Activated CD4-positive, alpha-beta T cell treated with anti-CD3 and anti-CD28 coated beads for 4 hours (primary cell): ENCODE data around the gene SCAPER.
"Not testable (repeated sequence)": the region's sequence is repeated elsewhere in the genome, so short reads cannot be mapped to it uniquely, and the experiment has no call there.

Source experiments
- DNase-seq, 2 donors: peaks; one replicate each; pipeline ENCODE4 v3.0.0-alpha.2; 2020

The SCAPER gene

DNA sequence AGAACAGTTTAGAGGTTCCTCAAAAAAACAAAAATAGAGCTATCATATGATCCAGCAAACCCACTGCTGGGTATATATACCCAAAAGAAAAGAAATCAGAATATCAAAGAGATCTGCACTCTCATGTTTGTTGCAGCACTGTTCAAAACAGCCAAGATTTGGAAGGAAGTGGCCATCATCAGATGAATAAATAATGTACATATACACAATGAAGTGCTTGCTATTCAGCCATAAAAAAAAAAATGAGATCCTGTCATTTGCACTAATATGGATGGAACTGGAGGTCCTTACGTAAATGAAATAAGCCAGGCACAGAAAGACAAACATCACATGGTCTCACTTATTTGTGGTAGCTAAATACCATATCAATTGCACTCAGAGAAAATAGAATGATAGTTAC lies 58.4 kb downstream of the SCAPER start:
- DNase-seq, result no peak

DNA sequence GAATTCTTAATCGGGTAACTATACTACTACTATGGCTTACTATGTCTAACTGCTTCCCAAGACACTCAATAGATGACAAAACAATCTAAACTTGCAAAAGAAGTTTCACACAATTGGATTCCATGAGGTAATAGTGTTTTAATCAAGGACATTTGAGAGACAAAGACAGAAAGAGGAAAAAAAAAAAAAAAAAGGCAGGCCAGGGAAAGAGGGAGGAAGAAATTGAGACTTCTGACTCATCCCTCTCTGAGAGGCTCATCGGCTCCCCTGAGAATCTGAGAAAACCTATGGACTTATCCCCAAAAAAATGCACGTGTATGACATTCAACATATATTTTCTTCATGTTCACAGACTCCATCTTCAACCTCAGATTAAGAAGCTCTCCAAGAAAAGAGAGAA lies 61.0 kb downstream of the SCAPER start:
- no peak for DNase-seq

DNA sequence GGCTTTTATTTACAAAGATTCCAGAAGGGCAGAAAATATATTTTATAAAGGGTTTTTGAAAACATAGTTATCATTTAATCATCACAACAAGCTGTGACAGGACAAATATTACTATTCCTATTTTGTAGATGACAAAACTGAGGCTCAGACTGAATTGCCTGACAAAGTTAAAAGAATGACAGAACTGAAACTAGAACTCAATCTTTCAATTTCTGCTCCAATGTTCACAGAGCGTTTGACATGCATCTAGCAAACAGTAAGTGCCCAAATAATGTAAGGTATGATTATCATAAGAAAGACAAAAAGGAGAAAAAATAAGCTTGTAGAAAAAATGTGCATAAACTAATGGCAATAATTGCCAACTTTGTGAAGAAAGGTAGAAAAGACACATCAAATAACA lies 61.9 kb downstream of the SCAPER start:
- no peak for DNase-seq

DNA sequence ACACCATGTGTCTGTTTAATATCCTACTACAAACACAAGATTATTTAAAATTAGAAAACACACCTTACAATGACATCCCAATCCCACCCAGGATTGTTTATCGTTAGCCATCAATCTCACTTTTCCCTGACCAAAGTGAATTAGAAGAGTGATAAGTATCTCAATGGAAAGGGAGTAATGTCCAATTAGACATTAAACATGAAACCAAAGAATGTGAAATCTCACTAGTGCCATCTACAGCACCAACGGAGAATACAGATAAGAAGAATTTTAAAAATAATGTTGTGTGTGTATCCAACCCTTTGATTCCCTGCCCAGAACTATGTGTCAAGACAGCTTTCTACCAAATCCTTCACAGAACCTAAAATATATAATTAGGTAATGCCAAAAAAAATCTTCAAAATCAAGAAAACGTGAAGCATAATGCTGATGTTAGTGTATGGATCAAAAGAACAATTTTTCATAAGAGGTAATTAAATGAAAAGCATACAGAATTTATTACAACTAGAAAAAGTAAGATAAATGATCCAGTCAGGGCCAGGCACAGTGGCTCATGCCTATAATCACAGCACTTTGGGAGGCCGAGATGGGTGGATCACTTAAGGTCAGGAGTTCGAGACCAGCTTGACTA lies 64.2 kb downstream of the SCAPER start:
- DNase-seq, result no peak

DNA sequence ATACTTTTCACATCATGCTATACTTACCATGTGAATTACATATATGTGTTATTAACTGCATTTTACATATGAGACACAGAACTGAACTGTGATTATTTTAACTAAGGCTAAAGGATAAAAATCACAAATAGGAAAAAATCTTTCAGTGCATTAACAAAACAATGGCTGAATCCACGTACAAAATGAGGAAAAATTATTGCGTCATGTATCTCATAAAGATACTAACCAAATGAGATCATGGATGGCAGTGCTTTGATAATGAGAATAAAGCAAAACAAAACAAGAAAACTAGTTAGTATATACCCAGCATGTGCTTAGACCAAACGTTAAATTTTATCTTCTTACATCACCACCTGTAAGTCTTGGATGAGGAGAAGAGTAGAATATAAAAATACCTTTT lies 66.0 kb downstream of the SCAPER start:
- DNase-seq, result no peak

DNA sequence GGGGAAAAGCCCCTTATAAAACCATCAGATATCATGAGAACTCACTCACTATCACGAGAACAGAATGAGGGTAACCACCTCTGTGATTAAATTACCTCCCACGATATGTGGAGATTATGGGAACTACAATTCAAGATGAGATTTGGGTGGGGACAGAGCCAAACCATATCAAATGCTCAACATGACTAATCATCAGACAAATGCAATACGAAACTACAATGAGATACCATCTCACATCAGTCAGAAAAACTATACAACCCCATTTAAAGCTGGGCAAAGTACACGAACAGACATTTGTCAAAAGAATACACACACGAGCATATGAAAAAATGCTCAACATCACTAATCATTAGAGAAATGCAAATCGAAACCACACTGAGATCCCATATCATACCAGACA lies 67.7 kb downstream of the SCAPER start:
- DNase-seq, result no peak

DNA sequence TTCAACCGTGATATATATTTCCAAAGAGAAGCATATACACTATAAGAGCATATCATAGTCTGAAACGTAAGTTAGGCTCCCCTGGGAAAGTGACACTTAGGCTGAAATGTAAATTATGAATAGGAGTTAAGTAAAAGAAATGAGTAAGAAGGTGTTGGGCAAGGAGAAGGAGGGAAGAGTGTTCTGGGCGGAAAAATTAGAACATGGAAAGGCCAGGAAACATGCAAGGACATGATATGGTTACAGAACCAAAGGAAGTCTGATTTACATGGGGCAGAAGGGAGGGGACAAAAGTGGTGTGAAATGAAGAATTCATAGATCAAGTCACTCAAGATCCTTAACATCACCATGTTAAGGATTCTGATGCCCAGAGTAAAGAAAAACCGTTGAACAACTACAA lies 75.2 kb downstream of the SCAPER start:
- DNase-seq, result no peak

DNA sequence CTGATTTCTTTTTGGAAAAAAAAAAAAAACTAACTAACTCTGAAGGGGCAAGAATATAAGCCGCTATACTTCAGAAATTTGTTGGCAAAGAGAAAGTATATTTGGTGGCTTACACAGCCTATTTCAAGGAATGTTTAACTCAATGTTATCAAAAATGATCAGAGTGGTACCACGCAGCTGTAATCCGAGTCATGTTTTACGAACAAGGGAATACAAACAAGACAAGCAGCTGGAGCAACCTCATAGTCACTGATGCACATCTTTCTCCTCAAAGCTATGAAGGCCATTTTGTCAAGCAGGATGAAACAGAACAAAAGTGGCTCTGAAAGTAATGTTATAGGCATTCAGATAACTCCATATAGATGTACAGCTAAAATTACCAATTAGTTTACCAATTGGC lies 81.2 kb downstream of the SCAPER start:
- DNase-seq, result no peak

DNA sequence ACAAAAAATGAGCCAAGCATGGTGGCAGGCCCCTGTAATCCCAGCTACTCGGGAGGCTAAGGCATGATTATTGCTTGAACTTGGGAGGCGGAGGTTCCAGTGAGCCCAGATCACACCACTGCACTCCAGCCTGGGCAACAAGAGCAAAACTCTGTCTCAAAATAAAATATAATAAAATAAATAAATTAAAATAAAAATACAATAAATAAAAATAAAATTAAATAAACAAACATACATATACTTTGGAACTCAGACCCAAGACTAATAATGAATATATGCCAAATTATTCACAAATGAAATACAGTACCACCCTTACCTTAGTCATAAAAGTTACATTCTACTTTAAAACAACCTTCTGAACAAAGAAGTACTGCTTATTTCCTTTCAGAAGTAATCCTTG lies 81.8 kb downstream of the SCAPER start:
- DNase-seq, result no peak

DNA sequence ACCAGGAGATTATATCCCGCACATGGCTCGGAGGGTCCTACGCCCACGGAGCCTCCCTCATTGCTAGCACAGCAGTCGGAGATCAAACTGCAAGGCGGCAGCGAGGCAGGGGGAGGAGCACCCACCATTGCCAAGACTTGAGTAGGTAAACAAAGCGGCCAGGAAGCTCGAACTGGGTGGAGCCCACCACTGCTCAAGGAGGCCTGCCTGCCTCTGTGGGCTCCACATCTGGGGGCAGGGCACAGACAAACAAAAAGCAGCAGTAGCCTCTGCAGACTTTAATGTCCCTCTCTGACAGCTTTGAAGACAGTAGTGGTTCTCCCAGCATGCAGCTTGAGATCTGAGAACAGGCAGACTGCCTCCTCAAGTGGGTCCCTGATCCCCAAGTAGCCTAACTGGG lies 86.2 kb downstream of the SCAPER start:
- not testable (repeated sequence) for DNase-seq

DNA sequence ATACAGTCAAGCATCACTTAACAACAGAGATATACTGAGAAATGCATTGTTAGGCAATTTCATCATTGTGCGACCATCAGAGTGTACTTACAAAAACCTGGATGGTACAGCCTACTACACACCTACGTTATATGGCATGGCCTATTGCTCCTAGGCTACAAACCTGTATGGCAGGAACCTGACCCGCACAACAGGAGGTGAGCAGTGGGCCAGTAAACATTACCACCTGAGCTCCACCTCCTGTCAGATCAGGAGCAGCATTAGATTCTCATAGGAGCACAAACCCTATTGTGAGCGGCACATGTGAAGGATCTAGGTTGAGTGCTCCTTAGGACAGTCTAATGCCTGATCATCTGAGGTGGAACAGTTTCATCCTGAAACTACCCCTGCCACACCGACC lies 89.7 kb downstream of the SCAPER start:
- DNase-seq, result no peak

DNA sequence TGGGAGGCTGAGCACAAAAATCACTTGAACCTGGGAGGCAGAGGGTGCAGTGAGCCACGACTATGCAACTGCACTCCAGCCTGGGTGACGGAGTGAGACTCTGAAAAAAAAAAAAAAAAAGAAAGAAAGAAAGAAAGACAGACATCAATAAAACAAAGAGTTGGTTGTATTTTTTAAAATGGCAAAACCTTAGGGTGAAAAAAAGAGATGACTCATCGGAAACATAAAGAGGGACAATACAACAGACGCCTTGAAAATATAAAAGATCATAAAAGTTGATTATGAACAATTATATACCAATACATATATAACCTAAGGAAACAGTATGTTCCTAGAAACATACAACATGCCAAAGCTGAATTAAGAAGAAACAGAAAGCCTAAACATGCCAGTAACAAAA lies 92.8 kb downstream of the SCAPER start:
- DNase-seq, result no peak

DNA sequence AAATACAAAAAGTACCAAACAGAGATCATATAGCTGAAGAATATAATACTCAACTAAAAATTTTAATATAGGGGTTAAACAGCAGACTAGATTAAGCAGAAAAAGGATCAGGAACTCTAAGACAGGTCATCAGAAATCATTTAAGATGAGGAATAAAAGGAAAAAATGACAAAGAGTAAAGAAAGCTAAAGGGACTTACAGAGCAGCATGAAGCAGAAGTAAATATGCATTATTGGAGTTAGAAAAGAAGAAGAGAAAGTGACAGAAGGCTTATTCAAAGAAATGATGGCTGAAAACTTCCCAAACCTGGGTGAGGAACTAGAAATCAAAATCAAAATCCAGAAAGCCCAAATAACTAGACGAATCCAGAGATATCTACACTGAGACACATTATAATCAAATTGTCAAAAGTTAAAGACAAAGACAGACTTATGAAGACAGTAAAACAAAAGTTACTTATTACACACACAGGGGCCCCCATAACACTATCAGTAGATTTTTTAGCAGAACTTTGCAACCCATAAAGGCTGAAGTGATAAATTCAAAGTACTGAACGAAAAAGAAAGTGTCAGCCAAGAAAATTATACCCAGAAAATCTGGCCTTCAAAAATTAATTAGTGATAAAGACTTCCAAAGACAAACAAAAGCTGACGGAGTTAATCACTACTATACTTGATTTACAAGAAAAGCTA lies 95.6 kb downstream of the SCAPER start:
- DNase-seq, result no peak

DNA sequence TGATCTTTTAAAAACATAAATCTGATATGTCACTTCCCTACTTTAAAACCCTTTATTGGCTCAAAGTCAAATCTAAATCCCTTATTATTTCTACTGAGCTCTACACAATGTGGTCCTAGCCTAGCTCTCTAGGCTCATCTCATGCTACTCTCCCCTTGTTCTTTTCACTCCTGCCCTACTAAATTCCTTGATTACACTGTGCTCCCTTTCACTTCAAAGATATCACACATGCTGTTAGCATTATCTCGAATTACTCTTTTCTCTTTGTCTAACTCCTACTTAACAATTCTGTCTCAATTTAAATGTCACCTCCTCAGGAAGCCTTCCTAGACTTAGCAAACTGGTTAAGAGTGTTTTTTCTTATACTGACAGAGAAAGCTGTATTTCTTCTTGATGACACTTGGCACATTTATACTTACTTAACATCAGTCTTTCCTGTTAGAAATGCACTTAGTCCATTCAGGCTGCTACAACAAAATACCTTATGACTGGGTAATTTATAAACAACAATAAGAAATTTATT lies 102.0 kb downstream of the SCAPER start:
- DNase-seq, result no peak

DNA sequence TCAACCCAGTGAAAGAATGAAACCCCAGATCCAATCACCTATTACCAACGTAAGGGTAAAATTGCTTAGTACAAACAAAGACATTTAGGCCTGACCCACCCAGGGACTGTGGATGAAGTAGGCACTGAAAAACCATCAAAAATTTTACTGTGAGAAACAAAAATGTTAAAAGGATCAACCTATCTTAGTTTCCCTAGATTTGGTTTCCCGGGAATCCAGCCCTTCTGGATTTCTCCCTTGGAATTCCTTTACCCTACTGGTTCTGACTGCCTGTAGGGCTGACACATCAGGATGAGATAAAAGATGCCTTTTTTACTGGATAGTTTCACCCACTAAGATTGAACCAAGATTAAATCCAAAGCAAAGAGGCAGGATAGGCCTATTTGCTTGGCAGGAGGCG lies 102.7 kb downstream of the SCAPER start:
- no peak for DNase-seq

DNA sequence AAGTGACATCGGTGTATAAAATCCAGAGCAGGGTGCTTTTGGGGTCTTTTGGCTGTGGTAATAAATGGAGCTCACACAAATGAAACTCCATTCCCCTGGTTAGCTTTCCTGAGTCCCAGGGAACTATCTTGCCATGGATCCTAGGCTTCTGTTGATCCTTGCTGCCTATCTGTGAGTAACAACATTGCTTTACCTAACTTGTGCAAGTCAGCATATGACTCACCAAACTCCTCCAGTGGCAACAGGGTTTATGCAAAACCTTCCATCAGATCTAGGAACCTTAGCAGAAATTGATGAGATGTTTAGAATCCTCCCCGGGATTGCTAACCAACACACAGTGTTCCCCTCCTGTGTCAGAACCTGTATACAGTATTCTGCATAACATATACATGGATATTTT lies 105.4 kb downstream of the SCAPER start:
- DNase-seq, result no peak

DNA sequence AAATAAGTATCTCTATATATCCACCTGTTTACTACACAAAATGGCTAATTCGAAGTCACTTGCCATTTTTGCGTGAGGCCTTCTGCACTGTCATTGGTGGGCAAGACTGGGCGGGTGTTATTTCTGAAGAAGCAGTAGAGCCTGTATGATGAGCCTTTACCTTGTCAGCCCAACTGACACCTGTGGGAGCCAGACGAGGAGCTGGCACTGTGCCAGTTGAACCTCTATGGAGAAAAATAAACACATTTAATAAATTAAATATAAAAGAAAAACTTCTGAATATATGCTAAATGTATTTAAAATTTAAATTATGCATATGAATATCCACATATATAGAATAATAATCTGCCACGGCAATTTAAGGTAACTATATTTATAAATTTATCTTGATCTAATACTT lies 109.9 kb downstream of the SCAPER start:
- no peak for DNase-seq

DNA sequence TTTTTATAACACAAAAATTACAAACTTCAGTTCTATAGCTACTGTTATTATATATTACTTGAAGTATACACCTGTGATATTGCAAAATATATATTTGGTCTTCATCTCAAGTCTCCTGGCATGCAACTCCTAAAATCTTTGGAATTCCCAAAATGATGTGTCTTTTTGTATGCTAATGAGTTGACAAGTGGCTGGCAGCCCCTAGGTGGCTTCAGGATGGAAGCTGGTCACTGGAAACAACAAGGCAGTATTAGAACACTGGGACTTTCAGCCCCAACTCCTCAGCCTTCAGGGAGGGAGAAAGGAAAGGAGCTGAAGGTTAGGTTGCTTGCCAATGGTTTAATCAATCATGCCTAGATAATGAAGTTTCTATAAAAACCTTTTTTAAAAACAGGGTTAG lies 112.0 kb downstream of the SCAPER start:
- no peak for DNase-seq

DNA sequence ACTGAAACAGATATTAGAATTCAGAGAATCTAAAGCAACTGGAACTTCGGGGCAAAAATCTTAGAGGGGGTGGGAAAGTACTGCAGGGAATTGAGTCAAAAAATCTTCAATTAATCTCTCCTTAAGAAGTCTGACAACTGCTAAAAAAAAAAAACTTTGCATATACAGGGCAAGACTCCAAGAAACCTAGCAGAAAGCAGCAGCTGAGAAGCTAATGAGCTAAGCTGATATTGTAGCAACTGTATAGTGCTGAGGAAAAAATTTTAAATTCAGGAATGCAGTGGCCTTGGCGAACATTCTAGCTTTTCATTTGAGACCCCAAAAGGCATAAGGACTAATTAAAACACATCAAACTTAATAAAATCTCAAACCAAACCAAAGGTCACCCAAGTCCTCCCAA lies 113.6 kb downstream of the SCAPER start:
- no peak for DNase-seq

DNA sequence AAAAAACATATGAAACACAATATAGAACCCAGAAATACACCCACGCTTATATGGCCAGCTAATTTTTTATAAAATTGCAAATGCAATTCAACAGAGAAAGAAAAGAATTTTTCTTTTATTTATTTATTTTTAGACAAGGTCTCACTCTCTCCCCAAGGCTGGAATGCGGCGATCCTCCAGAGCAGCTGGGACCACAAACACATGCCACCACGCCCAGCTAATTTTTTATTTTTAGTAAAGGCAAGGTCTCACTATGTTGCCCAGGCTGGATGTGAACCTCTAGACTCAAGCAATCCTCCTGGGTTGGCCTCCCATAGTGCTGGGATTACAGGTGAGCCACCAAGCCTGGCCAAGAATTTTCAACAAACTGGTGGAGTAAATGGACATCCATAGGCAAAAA lies 117.9 kb downstream of the SCAPER start:
- DNase-seq, result no peak

DNA sequence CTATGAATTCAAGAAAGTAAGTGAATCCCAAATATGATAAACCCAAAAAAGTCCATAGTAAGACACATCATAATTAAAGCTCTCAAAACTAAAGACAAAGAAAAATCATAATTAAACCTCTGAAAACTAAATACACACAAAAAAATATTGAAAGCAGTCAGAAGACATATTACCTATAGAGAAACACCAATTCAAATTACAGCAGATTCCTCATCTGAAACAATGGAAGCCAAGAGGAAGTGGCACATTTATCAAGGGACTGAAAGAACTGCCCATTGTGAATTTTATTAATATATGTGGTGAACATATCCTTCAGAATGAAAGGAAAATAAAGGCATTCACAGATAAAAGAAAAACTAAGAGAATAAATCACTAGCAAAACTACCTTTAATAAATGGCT lies 128.2 kb downstream of the SCAPER start:
- no peak for DNase-seq

DNA sequence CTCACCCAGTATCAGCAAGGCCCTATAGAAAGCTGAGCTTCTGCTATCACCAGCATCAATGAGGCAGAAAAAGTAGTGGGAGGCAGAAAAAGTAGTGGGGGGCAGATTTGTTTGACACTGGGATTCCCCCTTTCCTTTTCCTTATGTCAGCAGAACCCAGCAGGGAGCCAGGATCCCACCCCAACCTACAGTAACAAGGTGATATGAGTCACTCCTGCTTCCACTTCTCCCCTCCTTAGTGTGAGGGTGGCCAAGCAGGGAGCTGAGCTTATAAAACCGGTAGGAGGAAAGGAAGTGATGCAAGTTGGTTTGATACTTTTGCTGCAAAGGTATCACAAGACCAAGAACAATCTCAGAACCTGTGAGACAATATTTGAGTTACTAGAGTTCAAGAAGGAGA lies 128.7 kb downstream of the SCAPER start:
- DNase-seq, result no peak

DNA sequence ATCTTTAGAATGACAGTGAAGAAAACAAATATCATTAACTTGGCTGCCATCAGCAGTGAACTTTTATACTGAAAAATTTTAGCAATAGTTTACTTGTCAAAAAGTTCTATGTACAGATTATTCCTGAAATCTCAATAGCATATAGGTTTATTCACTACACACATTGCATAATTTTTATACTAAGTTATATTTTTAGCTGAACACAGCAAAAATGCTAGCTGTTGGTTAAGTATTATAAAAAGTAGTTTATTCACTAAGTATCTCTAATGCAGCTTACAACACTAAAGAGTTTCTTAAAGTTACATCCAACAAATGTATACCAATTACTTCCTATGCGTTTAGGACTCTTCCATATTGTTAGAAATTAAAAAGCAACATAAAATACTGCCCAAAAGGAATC lies 131.9 kb downstream of the SCAPER start:
- no peak for DNase-seq

DNA sequence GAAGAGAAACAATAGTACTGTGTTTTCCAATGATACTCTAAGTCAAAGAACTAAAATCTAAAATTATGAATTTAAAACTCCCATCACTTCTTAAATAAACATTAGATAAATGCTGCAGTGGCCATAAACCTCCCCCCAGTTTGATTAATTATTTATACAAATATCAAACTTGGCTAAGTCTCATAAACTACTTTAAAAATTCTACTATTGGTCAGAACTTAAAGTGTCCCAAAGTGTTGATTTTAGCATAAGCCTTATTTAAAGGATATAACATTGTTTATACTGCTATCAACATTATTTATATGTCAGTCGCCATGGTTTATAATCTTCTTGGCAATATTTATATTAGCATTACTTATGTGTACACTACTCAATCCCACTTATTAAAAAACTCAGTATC lies 132.4 kb downstream of the SCAPER start:
- no peak for DNase-seq

DNA sequence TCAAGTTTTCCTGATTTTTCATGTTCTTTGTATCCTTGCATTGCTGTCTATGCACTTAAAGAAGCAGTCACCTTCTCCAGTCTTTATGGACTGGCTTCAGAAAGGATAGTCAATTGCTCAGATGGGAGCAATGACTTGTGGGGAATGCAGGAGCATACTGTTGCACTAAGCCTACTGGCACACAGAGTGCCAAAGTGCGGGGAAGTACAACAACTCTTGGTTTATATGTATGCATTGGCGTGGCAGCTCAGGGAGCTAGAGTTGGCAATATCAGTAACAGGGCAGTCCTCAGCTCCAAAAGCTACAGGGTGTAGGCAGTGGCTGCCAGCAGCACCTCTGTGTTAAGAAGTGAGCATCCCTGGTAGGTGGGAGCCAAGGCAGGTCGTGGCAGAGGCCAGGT lies 141.1 kb downstream of the SCAPER start:
- no peak for DNase-seq
